IMR-90 (cell line): Measurements from ENCODE around the gene MPIG6B. TPM values are rescaled to one million over a fixed set of nuclear protein-coding genes. Genes with fewer than 3 reads are reported as not detected.

Source experiments
- ATAC-seq: fragments of 200-7000 bp; cut with Tn5 transposase; 2 replicates; pipeline ENCODE4 v1.9.1; 2020; ENCODE audit warnings: low read depth, mild to moderate bottlenecking, moderate library complexity
- BruUV-seq: library from RNA; stranded (reverse); fragments of 400-500 nt; replicated peaks from 2 replicates; lab custom pipeline; 2021; lab: Mats Ljungman, UMichigan
- CTCF ChIA-PET: fragments of 300-600 bp; formaldehyde crosslinking; extraction: SDS; loops from one replicate; lab custom pipeline; 2021; ENCODE audit warnings: antibody characterized with exemption; lab: Yijun Ruan, JAX
- POLR2A ChIA-PET: fragments of 300-600 bp; sonication (Branson Sonifier 250); formaldehyde crosslinking; loops from one replicate; lab custom pipeline; 2022; ENCODE audit warnings: antibody characterized with exemption; ENCODE audit not compliant: unreplicated experiment; lab: Charles Lee
- DNase-seq: peaks from one replicate; pipeline ENCODE4 v3.0.0; 2013
- H2AFZ ChIP-seq: replicated peaks from 2 replicates; pipeline ENCODE3; 2013; ENCODE audit warnings: low read length, mild to moderate bottlenecking; ENCODE audit not compliant: poor library complexity
- H2AK5ac ChIP-seq: 2 replicates; pipeline ENCODE4 v1.6.1; 2013; ENCODE audit warnings: low read depth, low read length, inconsistent platforms
- H2AK9ac ChIP-seq: replicated peaks from 2 replicates; pipeline ENCODE3; 2013; ENCODE audit warnings: mild to moderate bottlenecking, low read depth, low read length, moderate library complexity; ENCODE audit not compliant: poor library complexity
- H2BK120ac ChIP-seq: 2 replicates; pipeline ENCODE4 v1.6.1; 2013; ENCODE audit warnings: low read depth, low read length, inconsistent platforms
- H2BK15ac ChIP-seq: 3 replicates; pipeline ENCODE4 v1.6.1; 2013; ENCODE audit warnings: low read depth, low read length, inconsistent platforms
- H2BK20ac ChIP-seq: 2 replicates; pipeline ENCODE4 v1.6.1; 2013; ENCODE audit warnings: low read depth, mild to moderate bottlenecking, inconsistent platforms, low read length, moderate library complexity
- H2BK5ac ChIP-seq: 2 replicates; pipeline ENCODE4 v1.6.1; 2013; ENCODE audit warnings: mild to moderate bottlenecking, low read depth, low read length, inconsistent platforms; ENCODE audit not compliant: poor library complexity, severe bottlenecking
- H3K14ac ChIP-seq: replicated peaks from 2 replicates; pipeline ENCODE4 v1.6.1; 2013; ENCODE audit warnings: low read depth, low read length, inconsistent platforms
- H3K18ac ChIP-seq: 2 replicates; pipeline ENCODE4 v1.6.1; 2013; ENCODE audit warnings: low read depth, low read length, control low read depth
- H3K23ac ChIP-seq: 2 replicates; pipeline ENCODE4 v1.6.1; 2013; ENCODE audit warnings: low read depth, low read length, inconsistent platforms
- H3K27ac ChIP-seq: 2 replicates; pipeline ENCODE4 v1.5.1; 2013; ENCODE audit warnings: mild to moderate bottlenecking, control low read depth, low read length; ENCODE audit not compliant: insufficient read depth
- H3K27me3 ChIP-seq: 2 replicates; pipeline ENCODE4 v1.6.1; 2013; ENCODE audit warnings: low read length; ENCODE audit not compliant: control insufficient read depth, insufficient read depth
- H3K36me3 ChIP-seq: 2 replicates; pipeline ENCODE4 v1.6.1; 2013; ENCODE audit warnings: low read length, mixed read lengths; ENCODE audit not compliant: control insufficient read depth, insufficient read depth
- H3K4ac ChIP-seq: 2 replicates; pipeline ENCODE4 v1.6.1; 2013; ENCODE audit warnings: low read depth, low read length, inconsistent platforms
- H3K4me1 ChIP-seq: 2 replicates; pipeline ENCODE4 v1.6.1; 2013; ENCODE audit warnings: low read length, mixed read lengths; ENCODE audit not compliant: control insufficient read depth, insufficient read depth
- H3K4me2 ChIP-seq: 2 replicates; pipeline ENCODE4 v1.6.1; 2013; ENCODE audit warnings: low read depth, mild to moderate bottlenecking, control low read depth, low read length, moderate library complexity
- H3K4me3 ChIP-seq: 2 replicates; pipeline ENCODE4 v1.5.1; 2013; ENCODE audit warnings: low read depth, mild to moderate bottlenecking, control low read depth, low read length, moderate library complexity; ENCODE audit not compliant: insufficient read depth
- H3K56ac ChIP-seq: 2 replicates; pipeline ENCODE4 v1.6.1; 2013; ENCODE audit warnings: low read length, inconsistent platforms; ENCODE audit not compliant: insufficient read depth; ENCODE audit errors: extremely low read depth
- H3K79me1 ChIP-seq, 2 experiments: 2 replicates each; pipeline ENCODE4 v1.6.1; 2013; ENCODE audit warnings: low read length in 2 of 2, inconsistent platforms in 1 of 2, low read depth in 1 of 2
- H3K9ac ChIP-seq: 2 replicates; pipeline ENCODE4 v1.6.1; 2013; ENCODE audit warnings: low read depth, low read length, control low read depth
- H3K9me1 ChIP-seq: 2 replicates; pipeline ENCODE4 v1.6.1; 2013; ENCODE audit warnings: low read length, inconsistent platforms; ENCODE audit not compliant: insufficient read depth
- H3K9me3 ChIP-seq: 2 replicates; pipeline ENCODE4 v1.6.1; 2013; ENCODE audit warnings: low read length; ENCODE audit not compliant: control insufficient read depth, insufficient read depth
- H4K20me1 ChIP-seq: 2 replicates; pipeline ENCODE4 v1.6.1; 2013; ENCODE audit warnings: low read length, inconsistent platforms; ENCODE audit not compliant: insufficient read depth
- H4K5ac ChIP-seq: 2 replicates; pipeline ENCODE4 v1.6.1; 2013; ENCODE audit warnings: mild to moderate bottlenecking, low read depth, low read length, control low read depth
- H4K8ac ChIP-seq, 2 experiments: 2 replicates each; pipeline ENCODE4 v1.6.1; 2013; ENCODE audit warnings: low read depth in 2 of 2, low read length in 2 of 2, control low read depth in 1 of 2, inconsistent platforms in 1 of 2
- H4K91ac ChIP-seq: 2 replicates; pipeline ENCODE4 v1.6.1; 2013; ENCODE audit warnings: low read depth, low read length, inconsistent platforms; ENCODE audit not compliant: insufficient read depth
- BHLHE40 ChIP-seq: fragments of 150-350 bp; IDR thresholded peaks from 2 replicates; pipeline ENCODE4 v1.6.1; 2016; ENCODE audit warnings: mild to moderate bottlenecking, low read depth, low read length
- CEBPB ChIP-seq: IDR thresholded peaks from 2 replicates; pipeline ENCODE4 v1.6.1; 2012; ENCODE audit warnings: low read depth, low read length, improper control_type of control experiment
- CHD1 ChIP-seq: IDR thresholded peaks from 2 replicates; pipeline ENCODE4 v1.6.1; 2012; ENCODE audit warnings: low read depth, low read length, improper control_type of control experiment
- FOS ChIP-seq: fragments of 150-350 bp; IDR thresholded peaks from 2 replicates; pipeline ENCODE4 v1.6.1; 2016; ENCODE audit warnings: low read depth, low read length
- MAFK ChIP-seq: IDR thresholded peaks from 2 replicates; pipeline ENCODE4 v1.6.1; 2012; ENCODE audit warnings: low read depth, low read length, improper control_type of control experiment
- MAZ ChIP-seq: IDR thresholded peaks from 2 replicates; pipeline ENCODE4 v1.6.1; 2012; ENCODE audit warnings: low read depth, mild to moderate bottlenecking, low read length, improper control_type of control experiment, moderate library complexity, borderline replicate concordance
- MXI1 ChIP-seq: IDR thresholded peaks from 2 replicates; pipeline ENCODE4 v1.6.1; 2012; ENCODE audit warnings: low read depth, mild to moderate bottlenecking, low read length, moderate library complexity, borderline replicate concordance
- POLR2A ChIP-seq: IDR thresholded peaks from 2 replicates; pipeline ENCODE4 v1.6.1; 2012; ENCODE audit warnings: mild to moderate bottlenecking, low read depth, low read length
- RAD21 ChIP-seq: IDR thresholded peaks from 2 replicates; pipeline ENCODE4 v1.6.1; 2012; ENCODE audit warnings: low read length, improper control_type of control experiment
- RCOR1 ChIP-seq: IDR thresholded peaks from 2 replicates; pipeline ENCODE4 v1.6.1; 2012; ENCODE audit warnings: mild to moderate bottlenecking, low read length, improper control_type of control experiment; ENCODE audit not compliant: insufficient replicate concordance
- RFX5 ChIP-seq: IDR thresholded peaks from 2 replicates; pipeline ENCODE4 v1.8.0; 2012; ENCODE audit warnings: low read depth, mild to moderate bottlenecking, low read length, moderate library complexity
- SMC3 ChIP-seq: fragments of 150-350 bp; IDR thresholded peaks from 2 replicates; pipeline ENCODE4 v1.6.1; 2016; ENCODE audit warnings: low read depth, mild to moderate bottlenecking, antibody characterized with exemption, low read length, moderate library complexity
- WGBS, 2 experiments: methylation state at CpG; one replicate each; pipeline versions ENCODE4 v1.1.5 to v1.1.7; 2013; ENCODE audit warnings: missing lambda C conversion rate in 2 of 2; ENCODE audit not compliant: insufficient read length in 1 of 2; ENCODE audit errors: extremely low coverage in 2 of 2; 5-methylcytosine and 5-hydroxymethylcytosine counted together
- dilution Hi-C: fragments of 300-500 bp; cut with HindIII; formaldehyde crosslinking; loops from one replicate; pipeline ENCODE4 v1.14.3; 2018; ENCODE audit warnings: low sequenced_read_pairs; ENCODE audit not compliant: unreplicated experiment
- in situ Hi-C: fragments of 300-500 bp; cut with MboI; formaldehyde crosslinking; loops from 3 replicates; pipeline ENCODE4 v1.14.3; 2019; ENCODE audit warnings: low sequenced_read_pairs, inconsistent platforms, mixed read lengths
- intact Hi-C: fragments of 100-400 bp; cut with micrococcal nuclease; formaldehyde crosslinking; loops from 2 replicates; pipeline ENCODE4 v1.10.0; 2022
- polyA plus RNA-seq, 3 experiments: library from polyadenylated mRNA; depleted of rRNA; stranded (reverse); fragments of >200 nt; gene quantifications; 2 replicates each; pipeline ENCODE4 v1.2.3, GENCODE V29; 2012; ENCODE audit warnings: low replicate concordance in 1 of 3
- total RNA-seq: library from RNA; depleted of rRNA; stranded (reverse); fragments of >200 nt; gene quantifications from 2 replicates; pipeline ENCODE4 v1.2.3, GENCODE V29; 2012
- TF ChIP-seq, protein P1 (sequence below): fragments of 150-350 bp; IDR thresholded peaks from 2 replicates; pipeline ENCODE4 v1.6.1; 2017; ENCODE audit warnings: mild to moderate bottlenecking, antibody characterized with exemption, low read length, low read depth
- TF ChIP-seq, protein P2 (sequence below): fragments of 150-350 bp; IDR thresholded peaks from 2 replicates; pipeline ENCODE4 v1.6.1; 2016; ENCODE audit warnings: low read depth, mild to moderate bottlenecking, low read length, moderate library complexity, borderline replicate concordance
- TF ChIP-seq, protein P3 (sequence below): conservative IDR thresholded peaks from 2 replicates; pipeline ENCODE4 v1.5.1; 2012; ENCODE audit warnings: mild to moderate bottlenecking, low read depth, low read length, improper control_type of control experiment

Gene MPIG6B
- total and polyA plus RNA-seq, 2 of the 4 experiments (the other 2 are of a cell fraction): not detected

DNA sequence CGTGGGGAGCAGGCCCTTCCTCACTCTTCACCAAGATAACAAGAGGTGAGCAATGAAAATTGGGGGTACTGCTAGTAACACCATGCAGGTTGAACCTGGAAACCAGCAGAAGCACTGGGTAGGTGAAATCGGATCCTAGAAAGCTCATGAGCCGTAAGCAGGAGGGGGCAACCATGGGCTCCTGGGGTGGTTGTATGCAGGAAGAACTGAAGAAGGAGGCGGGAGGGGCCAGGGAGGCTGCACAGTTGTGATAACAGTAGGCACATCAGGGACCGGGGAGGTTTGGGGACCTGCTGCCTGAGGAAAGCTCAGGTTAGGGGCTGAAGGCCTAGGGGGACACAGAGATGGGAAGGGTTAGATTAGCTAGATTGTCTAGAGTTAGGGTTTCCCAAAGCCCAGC lies 36.7 kb upstream of the MPIG6B start:
- dilution Hi-C loops: no loop called here
- Histone ChIP-seq H4K8ac (no peak overlapping the region), H4K5ac (no peak overlapping the region), H3K9me3 (no peaks in the 10 kb centered on the region), H3K9ac (no peak overlapping the region), H2BK120ac (no peak overlapping the region), H4K20me1 (no peaks in the 10 kb centered on the region), H3K4me2 (no peak overlapping the region), H3K23ac (no peak overlapping the region), H2AFZ (no peak overlapping the region), H2AK5ac (no peak overlapping the region), H3K56ac (no peak overlapping the region), H2AK9ac (no peak overlapping the region), H3K79me1 (no peaks in the 10 kb centered on the region), H3K27me3 (no peaks in the 10 kb centered on the region), H3K14ac (no peak overlapping the region), H2BK5ac (no peak overlapping the region), H3K27ac (no peak overlapping the region), H2BK15ac (no peak overlapping the region), H3K4me3 (no peak overlapping the region), H4K91ac (no peak overlapping the region), H2BK20ac (no peak overlapping the region), H3K4me1 (peaks cover 5% of the 10 kb centered on the region; the same call in 1 of the 2 replicates), H3K36me3 (peaks cover 51% of the 10 kb centered on the region), H3K18ac (no peak overlapping the region), H3K4ac (no peak overlapping the region), H3K9me1 (0 out of 2 replicates have a peak, but pooled peaks cover 5% of the 10 kb centered on the region)
- no TSS peak for BruUV-seq
- DNase-seq (no peak), ATAC-seq (no peak)
- in situ Hi-C loops: loop anchor here (10.0 kb wide), 2 partner anchors 148 to 258 kb away; partner anchors contain the start of gene CFB
- 88% methylated on average over 3 of the region's 5 CpGs; no CpG with 5 or more reads in 1 of the 2 experiments for WGBS, 2 experiments
- ChIA-PET POLR2A (no interaction called here), CTCF (no interaction called here)
- TF ChIP-seq, protein P1, sequence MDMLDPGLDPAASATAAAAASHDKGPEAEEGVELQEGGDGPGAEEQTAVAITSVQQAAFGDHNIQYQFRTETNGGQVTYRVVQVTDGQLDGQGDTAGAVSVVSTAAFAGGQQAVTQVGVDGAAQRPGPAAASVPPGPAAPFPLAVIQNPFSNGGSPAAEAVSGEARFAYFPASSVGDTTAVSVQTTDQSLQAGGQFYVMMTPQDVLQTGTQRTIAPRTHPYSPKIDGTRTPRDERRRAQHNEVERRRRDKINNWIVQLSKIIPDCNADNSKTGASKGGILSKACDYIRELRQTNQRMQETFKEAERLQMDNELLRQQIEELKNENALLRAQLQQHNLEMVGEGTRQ: no peak
- no peak for TF ChIP-seq CHD1
- no peak for TF ChIP-seq RFX5
- no peak for TF ChIP-seq CEBPB
- TF ChIP-seq RAD21: no peak
- TF ChIP-seq POLR2A: no peak
- TF ChIP-seq MXI1: no peak
- no peak for TF ChIP-seq RCOR1
- TF ChIP-seq SMC3: no peak
- TF ChIP-seq MAZ: no peak
- TF ChIP-seq, protein P2, sequence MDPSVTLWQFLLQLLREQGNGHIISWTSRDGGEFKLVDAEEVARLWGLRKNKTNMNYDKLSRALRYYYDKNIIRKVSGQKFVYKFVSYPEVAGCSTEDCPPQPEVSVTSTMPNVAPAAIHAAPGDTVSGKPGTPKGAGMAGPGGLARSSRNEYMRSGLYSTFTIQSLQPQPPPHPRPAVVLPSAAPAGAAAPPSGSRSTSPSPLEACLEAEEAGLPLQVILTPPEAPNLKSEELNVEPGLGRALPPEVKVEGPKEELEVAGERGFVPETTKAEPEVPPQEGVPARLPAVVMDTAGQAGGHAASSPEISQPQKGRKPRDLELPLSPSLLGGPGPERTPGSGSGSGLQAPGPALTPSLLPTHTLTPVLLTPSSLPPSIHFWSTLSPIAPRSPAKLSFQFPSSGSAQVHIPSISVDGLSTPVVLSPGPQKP: no peak
- TF ChIP-seq MAFK: no peak
- TF ChIP-seq, protein P3, sequence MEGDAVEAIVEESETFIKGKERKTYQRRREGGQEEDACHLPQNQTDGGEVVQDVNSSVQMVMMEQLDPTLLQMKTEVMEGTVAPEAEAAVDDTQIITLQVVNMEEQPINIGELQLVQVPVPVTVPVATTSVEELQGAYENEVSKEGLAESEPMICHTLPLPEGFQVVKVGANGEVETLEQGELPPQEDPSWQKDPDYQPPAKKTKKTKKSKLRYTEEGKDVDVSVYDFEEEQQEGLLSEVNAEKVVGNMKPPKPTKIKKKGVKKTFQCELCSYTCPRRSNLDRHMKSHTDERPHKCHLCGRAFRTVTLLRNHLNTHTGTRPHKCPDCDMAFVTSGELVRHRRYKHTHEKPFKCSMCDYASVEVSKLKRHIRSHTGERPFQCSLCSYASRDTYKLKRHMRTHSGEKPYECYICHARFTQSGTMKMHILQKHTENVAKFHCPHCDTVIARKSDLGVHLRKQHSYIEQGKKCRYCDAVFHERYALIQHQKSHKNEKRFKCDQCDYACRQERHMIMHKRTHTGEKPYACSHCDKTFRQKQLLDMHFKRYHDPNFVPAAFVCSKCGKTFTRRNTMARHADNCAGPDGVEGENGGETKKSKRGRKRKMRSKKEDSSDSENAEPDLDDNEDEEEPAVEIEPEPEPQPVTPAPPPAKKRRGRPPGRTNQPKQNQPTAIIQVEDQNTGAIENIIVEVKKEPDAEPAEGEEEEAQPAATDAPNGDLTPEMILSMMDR: no peak
- TF ChIP-seq BHLHE40: no peak
- TF ChIP-seq FOS: no peak
- intact Hi-C loops: no loop called here
